HUES6 (cell line): ENCODE measurements around the gene EHBP1L1.

Source experiments
- H3K27ac ChIP-seq: 2 replicates; pipeline ENCODE4 v1.7.0; 2013; ENCODE audit warnings: low read depth, mild to moderate bottlenecking, low read length, inconsistent platforms
- H3K27me3 ChIP-seq: 2 replicates; pipeline ENCODE4 v1.6.1; 2013; ENCODE audit warnings: low read length; ENCODE audit not compliant: control insufficient read depth, insufficient read depth
- H3K36me3 ChIP-seq: 2 replicates; pipeline ENCODE4 v1.6.1; 2013; ENCODE audit warnings: low read length; ENCODE audit not compliant: control insufficient read depth, insufficient read depth
- H3K4me1 ChIP-seq: 2 replicates; pipeline ENCODE4 v1.6.1; 2013; ENCODE audit warnings: low read length; ENCODE audit not compliant: control insufficient read depth, insufficient read depth
- H3K4me3 ChIP-seq: 2 replicates; pipeline ENCODE4 v1.5.1; 2013; ENCODE audit warnings: low read depth, low read length
- H3K9ac ChIP-seq: one replicate; pipeline ENCODE4 v1.6.1; 2013; ENCODE audit warnings: mild to moderate bottlenecking, low read length
- H3K9me3 ChIP-seq: 2 replicates; pipeline ENCODE4 v1.6.1; 2013; ENCODE audit warnings: low read depth, low read length; ENCODE audit not compliant: control insufficient read depth, insufficient read depth

The EHBP1L1 gene

GRCh38 chr11:65538232-65538914 lies 37.5 kb upstream of the EHBP1L1 start:
- H3K36me3 ChIP-seq, result peaks cover 31% of the 10 kb centered on the region
- H3K27me3 ChIP-seq, result peaks cover 35% of the 10 kb centered on the region
- no peak overlapping the region for H3K9ac ChIP-seq
- peaks cover 3% of the 10 kb centered on the region; the same call in 1 of the 2 replicates for H3K4me1 ChIP-seq
- H3K4me3 ChIP-seq, result peak overlapping the region; percentile 80; the same call in 1 of the 2 replicates
- no peaks in the 10 kb centered on the region for H3K9me3 ChIP-seq
- H3K27ac ChIP-seq, result no peak overlapping the region

DNA sequence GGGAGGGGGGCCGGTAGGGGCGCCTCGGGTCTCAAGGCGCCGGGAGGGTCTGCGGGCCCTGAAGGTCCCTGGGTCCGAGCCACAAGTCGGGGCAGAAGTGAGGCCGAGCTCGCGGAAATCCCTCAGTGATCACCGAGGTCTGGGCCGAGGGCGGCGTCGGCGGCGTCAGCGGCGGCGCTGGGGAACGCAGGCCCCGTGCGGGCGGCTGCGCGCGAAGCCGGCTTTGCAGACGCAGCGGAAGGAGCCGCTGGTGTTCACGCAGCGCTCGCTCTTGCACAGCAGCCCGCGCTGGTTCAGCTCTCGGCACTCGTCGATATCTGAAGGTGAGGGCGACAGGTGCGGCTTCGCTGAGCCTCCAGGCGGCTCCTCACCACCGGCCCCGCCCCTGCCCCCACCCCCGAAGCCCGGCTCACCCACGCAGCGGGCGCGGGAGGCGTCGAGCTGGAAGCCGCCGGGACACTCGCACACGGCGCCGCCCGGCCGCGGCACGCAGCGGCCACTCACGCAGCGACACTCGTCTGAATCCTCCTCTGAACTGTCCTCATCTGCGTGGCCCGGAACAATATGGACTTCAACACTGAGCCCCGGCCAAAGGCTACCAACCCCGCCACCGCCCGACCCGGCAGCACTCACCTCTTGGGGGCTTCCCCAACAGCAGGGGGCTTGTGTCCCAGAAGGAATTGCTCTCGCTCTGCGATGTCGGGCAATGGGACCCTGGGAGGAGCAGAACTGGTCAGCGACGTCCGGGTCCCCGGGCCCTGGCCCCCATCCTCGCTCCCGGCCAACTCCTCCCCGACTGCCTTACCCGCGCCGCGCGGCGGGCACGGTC lies 36.7 kb upstream of the EHBP1L1 start:
- H3K4me3 ChIP-seq, result peak overlapping the region; percentile 80
- peak overlapping the region; percentile 34 for H3K9ac ChIP-seq
- H3K36me3 ChIP-seq, result peaks cover 29% of the 10 kb centered on the region
- H3K9me3 ChIP-seq, result no peaks in the 10 kb centered on the region
- no peak overlapping the region for H3K27ac ChIP-seq
- H3K4me1 ChIP-seq, result peaks cover 3% of the 10 kb centered on the region; the same call in 1 of the 2 replicates
- H3K27me3 ChIP-seq, result peaks cover 40% of the 10 kb centered on the region

GRCh38 chr11:65539744-65540289 lies 36.0 kb upstream of the EHBP1L1 start:
- H3K4me1 ChIP-seq, result peaks cover 3% of the 10 kb centered on the region; the same call in 1 of the 2 replicates
- H3K9ac ChIP-seq, result peak overlapping the region; percentile 54
- H3K36me3 ChIP-seq, result peaks cover 27% of the 10 kb centered on the region
- H3K4me3 ChIP-seq, result peak overlapping the region; percentile 80
- no peak overlapping the region for H3K27ac ChIP-seq
- H3K9me3 ChIP-seq, result no peaks in the 10 kb centered on the region
- H3K27me3 ChIP-seq, result peaks cover 47% of the 10 kb centered on the region

DNA sequence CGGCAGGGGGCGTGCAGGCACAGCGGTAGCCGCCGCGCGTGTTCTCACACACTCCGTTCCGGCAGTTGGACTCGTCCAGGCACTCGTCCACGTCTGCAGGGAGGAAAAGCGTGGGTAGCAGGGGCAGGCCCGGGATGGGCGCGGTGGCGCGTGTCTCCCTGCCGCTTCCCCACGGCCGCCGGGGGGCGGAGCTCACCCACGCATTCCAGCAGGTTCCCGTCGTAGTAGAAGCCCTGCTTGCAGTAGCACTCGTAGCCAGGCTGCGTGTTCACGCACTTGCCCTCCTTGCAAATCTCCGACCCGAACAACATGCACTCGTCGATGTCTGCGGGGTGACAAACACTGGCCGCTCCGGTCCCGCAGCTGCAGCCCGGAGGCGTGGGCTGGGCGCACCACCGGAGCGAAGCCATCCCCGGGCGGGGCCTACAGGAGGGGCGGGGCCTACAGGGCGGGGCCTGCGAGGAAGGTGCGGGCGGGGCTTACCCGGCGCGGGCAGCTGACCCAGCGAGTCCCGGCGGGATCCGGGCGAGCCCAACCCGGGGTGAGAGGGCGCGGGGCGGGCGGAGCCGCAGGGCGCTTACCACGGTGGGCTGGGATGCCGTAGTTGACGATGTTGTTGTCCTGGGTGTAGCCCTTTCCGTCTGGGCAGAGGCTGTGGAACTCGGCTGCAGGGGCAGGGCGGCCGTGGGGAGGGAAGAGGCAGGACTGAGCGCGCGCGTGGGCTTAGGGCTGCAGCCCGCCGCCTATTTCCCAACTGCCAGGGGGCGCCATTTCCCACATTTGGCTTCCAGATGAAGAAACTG lies 35.4 kb upstream of the EHBP1L1 start:
- peak overlapping the region; percentile 80 for H3K4me3 ChIP-seq
- peaks cover 3% of the 10 kb centered on the region; the same call in 1 of the 2 replicates for H3K4me1 ChIP-seq
- no peak overlapping the region for H3K27ac ChIP-seq
- peaks cover 54% of the 10 kb centered on the region for H3K27me3 ChIP-seq
- H3K36me3 ChIP-seq, result peaks cover 20% of the 10 kb centered on the region
- H3K9me3 ChIP-seq, result no peaks in the 10 kb centered on the region
- peak overlapping the region; percentile 54 for H3K9ac ChIP-seq

- Histone ChIP-seq H3K9ac (no peak overlapping the region), H3K36me3 (peaks cover 12% of the 10 kb centered on the region; the same call in 1 of the 2 replicates), H3K9me3 (no peaks in the 10 kb centered on the region), H3K4me3 (peak overlapping the region; percentile 80), H3K27ac (no peak overlapping the region), H3K27me3 (peaks cover 63% of the 10 kb centered on the region), H3K4me1 (peaks cover 9% of the 10 kb centered on the region)
Measured at GRCh38 chr11:65541093-65541982, 34.5 kb upstream of the EHBP1L1 start.

- H3K4me1 ChIP-seq, result peaks cover 12% of the 10 kb centered on the region
- peaks cover under 1% of the 10 kb centered on the region; the same call in 1 of the 2 replicates for H3K36me3 ChIP-seq
- H3K9ac ChIP-seq, result no peak overlapping the region
- H3K4me3 ChIP-seq, result no peak overlapping the region
- peaks cover 72% of the 10 kb centered on the region for H3K27me3 ChIP-seq
- H3K27ac ChIP-seq, result no peak overlapping the region
- no peaks in the 10 kb centered on the region for H3K9me3 ChIP-seq
Measured at GRCh38 chr11:65542738-65543390, 33.0 kb upstream of the EHBP1L1 start.

- Histone ChIP-seq H3K4me1 (peaks cover 12% of the 10 kb centered on the region), H3K27ac (no peak overlapping the region), H3K27me3 (peaks cover 63% of the 10 kb centered on the region), H3K36me3 (no peaks in the 10 kb centered on the region), H3K9me3 (no peaks in the 10 kb centered on the region), H3K4me3 (peak overlapping the region; percentile 74), H3K9ac (no peak overlapping the region)
Measured at GRCh38 chr11:65545853-65546216, 30.0 kb upstream of the EHBP1L1 start.

GRCh38 chr11:65546217-65546958 lies 29.5 kb upstream of the EHBP1L1 start:
- Histone ChIP-seq H3K4me3 (peak overlapping the region; percentile 74), H3K36me3 (no peaks in the 10 kb centered on the region), H3K27ac (no peak overlapping the region), H3K4me1 (peaks cover 11% of the 10 kb centered on the region), H3K27me3 (peaks cover 68% of the 10 kb centered on the region), H3K9ac (no peak overlapping the region), H3K9me3 (no peaks in the 10 kb centered on the region)

DNA sequence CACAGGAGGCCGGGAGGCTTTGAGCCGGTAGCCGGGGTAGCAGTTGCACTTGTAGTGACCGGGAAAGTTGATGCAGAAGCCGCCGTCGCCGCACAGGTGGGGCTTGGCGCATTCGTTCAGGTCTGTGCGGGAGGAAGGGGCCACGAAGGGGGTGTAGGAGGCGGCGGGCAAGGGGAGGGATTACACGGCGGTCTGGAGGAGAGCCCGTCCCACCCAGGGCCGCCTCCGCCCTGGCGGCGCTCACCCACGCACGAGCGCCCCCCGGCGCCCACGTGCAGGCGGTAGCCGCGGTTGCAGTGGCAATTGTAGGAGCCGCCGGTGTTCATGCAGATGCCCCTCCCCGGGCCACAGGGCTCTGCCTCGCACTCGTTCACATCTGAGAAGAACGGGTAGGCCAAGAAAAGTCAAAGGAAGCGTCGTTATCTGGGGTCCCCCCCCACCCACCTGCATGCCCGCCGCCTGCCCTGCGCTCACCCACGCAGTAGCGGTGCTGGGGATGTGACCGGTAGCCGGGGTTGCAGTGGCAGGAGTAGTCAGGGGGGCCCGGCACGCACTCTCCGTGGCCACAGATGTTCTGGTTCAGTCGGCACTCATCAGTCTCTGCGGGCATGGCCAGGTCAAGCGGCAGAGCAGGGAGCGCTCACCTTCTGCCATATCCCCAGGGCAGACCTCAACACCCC lies 28.3 kb upstream of the EHBP1L1 start:
- Histone ChIP-seq H3K27ac (no peak overlapping the region), H3K27me3 (peaks cover 62% of the 10 kb centered on the region), H3K4me1 (peaks cover 18% of the 10 kb centered on the region), H3K36me3 (no peaks in the 10 kb centered on the region), H3K9ac (no peak overlapping the region), H3K4me3 (peak overlapping the region; percentile 28; the same call in 1 of the 2 replicates), H3K9me3 (no peaks in the 10 kb centered on the region)
